PC-3 (cell line): ENCODE results near the gene CAPN12. TPM values are rescaled to one million over a fixed set of nuclear protein-coding genes. Genes with fewer than 3 reads are reported as not detected.

Experiments
- ATAC-seq: fragments of 200-7000 bp; cut with Tn5 transposase; 2 replicates; pipeline ENCODE4 v1.9.1; 2020; ENCODE audit warnings: mild to moderate bottlenecking, moderate library complexity
- BruUV-seq: library from RNA; stranded (reverse); fragments of 400-500 nt; replicated peaks from 2 replicates; lab custom pipeline; 2021; lab: Mats Ljungman, UMichigan
- CTCF ChIA-PET: fragments of 300-600 bp; sonication (Branson Sonifier 250); formaldehyde crosslinking; loops from one replicate; lab custom pipeline; 2022; ENCODE audit warnings: antibody characterized with exemption; lab: Charles Lee
- POLR2A ChIA-PET: fragments of 300-600 bp; sonication (Branson Sonifier 250); formaldehyde crosslinking; loops from one replicate; lab custom pipeline; 2022; ENCODE audit warnings: antibody characterized with exemption; ENCODE audit not compliant: unreplicated experiment; lab: Charles Lee
- DNase-seq: peaks from one replicate; pipeline ENCODE4 v3.0.0-alpha.2; 2015
- H2AFZ ChIP-seq: fragments of 300-600 bp; sonication (generic); 2 replicates; pipeline ENCODE4 v1.6.0; 2016; ENCODE audit warnings: antibody characterized with exemption, low read length
- H3F3A ChIP-seq: fragments of 300-600 bp; sonication (generic); one replicate; pipeline ENCODE4 v1.6.0; 2017; ENCODE audit warnings: antibody characterized with exemption, low read length, control low read depth, mild to moderate bottlenecking; ENCODE audit not compliant: unreplicated experiment
- H3K27ac ChIP-seq: fragments of 300-600 bp; sonication (generic); 2 replicates; pipeline ENCODE4 v1.5.1; 2016; ENCODE audit warnings: mild to moderate bottlenecking, low read length
- H3K27me3 ChIP-seq: fragments of 300-600 bp; sonication (generic); 2 replicates; pipeline ENCODE4 v1.6.1; 2016; ENCODE audit warnings: low read length, mixed read lengths
- H3K36me3 ChIP-seq: fragments of 300-600 bp; sonication (generic); 2 replicates; pipeline ENCODE4 v1.6.1; 2016; ENCODE audit warnings: low read depth, mixed run types, low read length, mixed read lengths
- H3K4me1 ChIP-seq: fragments of 300-600 bp; sonication (generic); 2 replicates; pipeline ENCODE4 v1.5.1; 2016; ENCODE audit warnings: low read length; ENCODE audit not compliant: insufficient read depth
- H3K4me2 ChIP-seq: fragments of 300-600 bp; sonication (generic); 2 replicates; pipeline ENCODE4 v1.6.0; 2016; ENCODE audit warnings: low read length
- H3K4me3 ChIP-seq: fragments of 300-600 bp; sonication (generic); 2 replicates; pipeline ENCODE4 v1.5.1; 2016; ENCODE audit warnings: mild to moderate bottlenecking, low read length, mixed read lengths
- H3K79me2 ChIP-seq: fragments of 300-600 bp; sonication (generic); 2 replicates; pipeline ENCODE4 v1.6.1; 2017; ENCODE audit warnings: low read length, mixed read lengths
- H3K9ac ChIP-seq: fragments of 300-600 bp; sonication (generic); 2 replicates; pipeline ENCODE4 v1.6.0; 2016; ENCODE audit warnings: mild to moderate bottlenecking, low read length
- H3K9me2 ChIP-seq: fragments of 300-600 bp; sonication (generic); replicated peaks from 2 replicates; pipeline ENCODE4 v1.6.1; 2016; ENCODE audit warnings: mixed run types, low read length, mixed read lengths
- H3K9me3 ChIP-seq: fragments of 300-600 bp; sonication (generic); 2 replicates; pipeline ENCODE4 v1.6.1; 2016; ENCODE audit warnings: low read length, mixed read lengths
- H4K20me1 ChIP-seq: fragments of 300-600 bp; sonication (generic); 2 replicates; pipeline ENCODE4 v1.6.1; 2016; ENCODE audit warnings: low read length, mixed read lengths
- EZH2 ChIP-seq: fragments of 300-600 bp; sonication (generic); IDR thresholded peaks from one replicate; pipeline ENCODE4 v1.6.1; 2017; ENCODE audit warnings: antibody characterized with exemption, mild to moderate bottlenecking, low read length; ENCODE audit not compliant: unreplicated experiment
- EZH2phosphoT487 ChIP-seq: fragments of 300-600 bp; sonication (generic); IDR thresholded peaks from 2 replicates; pipeline ENCODE4 v1.6.1; 2018; ENCODE audit warnings: mild to moderate bottlenecking, antibody characterized with exemption, low read length, borderline replicate concordance
- intact Hi-C: fragments of 100-400 bp; cut with micrococcal nuclease; formaldehyde crosslinking; loops from 2 replicates; pipeline ENCODE4 v1.9.0; 2023
- total RNA-seq: library from RNA; depleted of rRNA; stranded (reverse); fragments of >200 nt; gene quantifications from 2 replicates; pipeline ENCODE4 v1.2.3, GENCODE V29; 2014
- TF ChIP-seq, protein P1 (sequence below): fragments of 300-600 bp; sonication (generic); conservative IDR thresholded peaks from 2 replicates; pipeline ENCODE4 v1.5.1; 2017; ENCODE audit warnings: antibody characterized with exemption, low read depth, mild to moderate bottlenecking, low read length

The CAPN12 gene
- total RNA-seq, 1 experiment from 2014 or later: 3.8 TPM

DNA sequence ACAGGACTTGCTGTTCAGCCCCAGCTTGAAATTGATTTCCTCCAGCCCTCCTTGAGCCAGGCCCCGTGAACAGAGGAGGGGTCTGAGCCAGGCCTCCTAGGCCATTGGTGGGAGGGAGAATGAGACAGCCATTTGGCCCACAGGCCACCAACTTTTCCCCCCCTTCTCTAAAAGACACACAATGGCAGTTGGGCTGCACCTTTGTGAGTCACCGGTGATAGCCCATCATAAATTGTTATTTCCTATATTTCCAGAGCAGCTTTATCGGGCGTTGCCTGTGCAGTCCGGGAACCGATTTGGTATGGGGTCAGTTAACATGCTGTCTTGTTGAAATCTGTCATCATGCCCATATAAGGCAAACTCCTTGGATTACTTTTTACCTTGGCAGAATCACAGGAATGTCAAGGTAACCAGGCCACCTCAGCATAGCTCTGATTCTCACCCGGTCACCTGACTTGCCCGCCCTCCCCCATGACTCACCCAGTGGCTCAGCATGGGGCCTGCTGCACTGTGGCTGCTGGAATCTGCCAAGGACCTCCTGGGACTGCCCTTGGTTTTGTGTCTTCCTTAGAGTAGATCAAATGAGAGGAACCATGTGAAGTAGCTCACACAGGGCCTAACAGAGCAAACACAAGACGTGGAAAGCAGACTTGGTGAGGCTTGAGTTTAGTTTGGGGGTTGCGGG, 60.7 kb downstream of the CAPN12 start:
- peak; percentile 64 for ATAC-seq
- peak; percentile 96 for DNase-seq
- H3K9ac ChIP-seq: peak overlapping the region; percentile 98
- H3K9me3 ChIP-seq: no peaks in the 10 kb centered on the region
- H3K27ac ChIP-seq: peak overlapping the region; percentile 100
- CTCF ChIA-PET: no interaction called here
- no peaks in the 10 kb centered on the region for H4K20me1 ChIP-seq
- H3F3A ChIP-seq: peaks cover 6% of the 10 kb centered on the region
- no peaks in the 10 kb centered on the region for H3K9me2 ChIP-seq
- no peak overlapping the region for H2AFZ ChIP-seq
- H3K27me3 ChIP-seq: no peaks in the 10 kb centered on the region
- H3K36me3 ChIP-seq: peaks cover 49% of the 10 kb centered on the region
- peak overlapping the region; percentile 83 for H3K4me2 ChIP-seq
- peaks cover 68% of the 10 kb centered on the region for H3K4me1 ChIP-seq
- H3K79me2 ChIP-seq: peaks cover 85% of the 10 kb centered on the region
- POLR2A ChIA-PET: interaction anchor here (0.5 to 1.4 kb wide), 4 partner anchors 33 to 361 kb away, joined by 3 to 13 read pairs (median 4); partner anchors contain the start of gene ACTN4
- TF ChIP-seq EZH2phosphoT487 (no peak), EZH2 (no peak)
- TF ChIP-seq, protein P1, sequence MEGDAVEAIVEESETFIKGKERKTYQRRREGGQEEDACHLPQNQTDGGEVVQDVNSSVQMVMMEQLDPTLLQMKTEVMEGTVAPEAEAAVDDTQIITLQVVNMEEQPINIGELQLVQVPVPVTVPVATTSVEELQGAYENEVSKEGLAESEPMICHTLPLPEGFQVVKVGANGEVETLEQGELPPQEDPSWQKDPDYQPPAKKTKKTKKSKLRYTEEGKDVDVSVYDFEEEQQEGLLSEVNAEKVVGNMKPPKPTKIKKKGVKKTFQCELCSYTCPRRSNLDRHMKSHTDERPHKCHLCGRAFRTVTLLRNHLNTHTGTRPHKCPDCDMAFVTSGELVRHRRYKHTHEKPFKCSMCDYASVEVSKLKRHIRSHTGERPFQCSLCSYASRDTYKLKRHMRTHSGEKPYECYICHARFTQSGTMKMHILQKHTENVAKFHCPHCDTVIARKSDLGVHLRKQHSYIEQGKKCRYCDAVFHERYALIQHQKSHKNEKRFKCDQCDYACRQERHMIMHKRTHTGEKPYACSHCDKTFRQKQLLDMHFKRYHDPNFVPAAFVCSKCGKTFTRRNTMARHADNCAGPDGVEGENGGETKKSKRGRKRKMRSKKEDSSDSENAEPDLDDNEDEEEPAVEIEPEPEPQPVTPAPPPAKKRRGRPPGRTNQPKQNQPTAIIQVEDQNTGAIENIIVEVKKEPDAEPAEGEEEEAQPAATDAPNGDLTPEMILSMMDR: no peak
- intact Hi-C loops: loop anchor here (1.0 to 5.0 kb wide), 2 partner anchors 17 to 36 kb away; partner anchors contain the start of gene ACTN4
- BruUV-seq: no TSS peak
- H3K4me3 ChIP-seq: peak overlapping the region; percentile 42; the same call in 1 of the 2 replicates

- ATAC-seq (peak; percentile 23), DNase-seq (no peak)
- Histone ChIP-seq H3K4me3 (0 out of 2 replicates have a peak overlapping the region, but pooled peaks have one; percentile 1), H3K27ac (peak overlapping the region; percentile 100), H4K20me1 (no peaks in the 10 kb centered on the region), H2AFZ (no peak overlapping the region), H3K4me2 (peak overlapping the region; percentile 55), H3K9me2 (no peaks in the 10 kb centered on the region), H3K9ac (peak overlapping the region; percentile 98), H3K79me2 (peaks cover 85% of the 10 kb centered on the region), H3K36me3 (peaks cover 52% of the 10 kb centered on the region), H3K4me1 (peaks cover 62% of the 10 kb centered on the region), H3K27me3 (no peaks in the 10 kb centered on the region), H3K9me3 (no peaks in the 10 kb centered on the region), H3F3A (peaks cover 6% of the 10 kb centered on the region)
- intact Hi-C loops: loop anchor here (1.0 to 5.0 kb wide), 2 partner anchors 17 to 36 kb away; partner anchors contain the start of gene ACTN4
- CTCF ChIA-PET: no interaction called here
- TSS peak; percentile 86 for BruUV-seq
- TF ChIP-seq, protein P1: no peak
- no peak for TF ChIP-seq EZH2
- no peak for TF ChIP-seq EZH2phosphoT487
- POLR2A ChIA-PET: interaction anchor here (0.8 to 1.4 kb wide), 3 partner anchors 33 to 41 kb away, joined by 3 to 13 read pairs (median 3); partner anchors contain the start of gene ACTN4
Observed at GRCh38 chr19:38682872-38683392, 61.3 kb downstream of the CAPN12 start.
